22Rv1 (cell line): ENCODE data around the gene MORN5.
A peak's percentile ranks its signal among the peaks of the same experiment; 100 is the strongest.

Experiments
- H3K27ac ChIP-seq: fragments of 450-650 bp; 2 replicates; pipeline ENCODE4 v1.5.1; 2017
- ZFX ChIP-seq: fragments of 450-650 bp; IDR thresholded peaks from 2 replicates; pipeline ENCODE4 v1.6.1; 2017; ENCODE audit warnings: antibody characterized with exemption, borderline replicate concordance
- TF ChIP-seq, protein P1 (sequence below): fragments of 450-650 bp; IDR thresholded peaks from 2 replicates; pipeline ENCODE4 v1.5.1; 2017; ENCODE audit warnings: mild to moderate bottlenecking

The MORN5 gene

DNA sequence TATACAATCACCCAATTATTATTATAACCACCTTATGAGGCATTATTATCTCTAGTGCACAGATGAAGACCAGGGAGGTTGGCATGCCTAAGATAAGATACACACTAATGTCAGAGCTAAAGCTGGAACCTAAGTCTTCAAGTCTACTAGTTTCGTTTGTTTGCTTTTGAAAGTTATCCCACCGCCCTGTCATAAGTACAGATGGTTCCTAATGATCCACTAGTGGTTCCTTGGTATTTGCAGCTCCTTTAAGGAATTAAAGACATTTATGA, 14.2 kb upstream of the MORN5 start:
- TF ChIP-seq, protein P1, sequence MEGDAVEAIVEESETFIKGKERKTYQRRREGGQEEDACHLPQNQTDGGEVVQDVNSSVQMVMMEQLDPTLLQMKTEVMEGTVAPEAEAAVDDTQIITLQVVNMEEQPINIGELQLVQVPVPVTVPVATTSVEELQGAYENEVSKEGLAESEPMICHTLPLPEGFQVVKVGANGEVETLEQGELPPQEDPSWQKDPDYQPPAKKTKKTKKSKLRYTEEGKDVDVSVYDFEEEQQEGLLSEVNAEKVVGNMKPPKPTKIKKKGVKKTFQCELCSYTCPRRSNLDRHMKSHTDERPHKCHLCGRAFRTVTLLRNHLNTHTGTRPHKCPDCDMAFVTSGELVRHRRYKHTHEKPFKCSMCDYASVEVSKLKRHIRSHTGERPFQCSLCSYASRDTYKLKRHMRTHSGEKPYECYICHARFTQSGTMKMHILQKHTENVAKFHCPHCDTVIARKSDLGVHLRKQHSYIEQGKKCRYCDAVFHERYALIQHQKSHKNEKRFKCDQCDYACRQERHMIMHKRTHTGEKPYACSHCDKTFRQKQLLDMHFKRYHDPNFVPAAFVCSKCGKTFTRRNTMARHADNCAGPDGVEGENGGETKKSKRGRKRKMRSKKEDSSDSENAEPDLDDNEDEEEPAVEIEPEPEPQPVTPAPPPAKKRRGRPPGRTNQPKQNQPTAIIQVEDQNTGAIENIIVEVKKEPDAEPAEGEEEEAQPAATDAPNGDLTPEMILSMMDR, result no peak
- TF ChIP-seq ZFX, result no peak
- H3K27ac ChIP-seq, result no peak overlapping the region

DNA sequence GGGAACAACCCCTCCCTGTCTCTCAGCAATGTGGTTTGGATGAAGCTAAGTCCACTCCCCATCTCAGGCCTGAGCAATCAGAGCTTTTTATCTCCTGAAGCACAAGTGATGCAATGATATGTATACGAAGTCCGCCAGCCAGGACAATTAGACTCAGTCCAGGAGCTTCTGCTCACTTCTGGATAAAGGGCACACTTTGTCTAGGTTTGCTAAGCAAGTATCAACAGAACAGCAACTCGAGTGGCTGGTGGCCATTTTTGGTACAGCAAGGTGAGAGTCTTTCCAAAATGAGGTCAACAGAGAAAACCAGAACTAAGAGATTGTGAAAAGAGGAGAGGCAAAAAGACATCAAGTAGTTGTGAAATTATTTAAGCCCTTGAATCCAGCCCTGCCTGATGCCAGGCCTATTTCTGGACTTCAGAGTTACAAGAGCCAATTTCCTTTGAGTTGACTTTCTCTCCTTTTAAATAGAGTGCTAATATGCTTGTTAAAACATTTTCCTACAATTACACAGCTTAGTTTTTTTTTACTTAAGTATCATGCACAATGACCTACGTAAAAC, 8.4 kb upstream of the MORN5 start:
- TF ChIP-seq, protein P1, result no peak
- no peak for TF ChIP-seq ZFX
- H3K27ac ChIP-seq, result no peak overlapping the region

DNA sequence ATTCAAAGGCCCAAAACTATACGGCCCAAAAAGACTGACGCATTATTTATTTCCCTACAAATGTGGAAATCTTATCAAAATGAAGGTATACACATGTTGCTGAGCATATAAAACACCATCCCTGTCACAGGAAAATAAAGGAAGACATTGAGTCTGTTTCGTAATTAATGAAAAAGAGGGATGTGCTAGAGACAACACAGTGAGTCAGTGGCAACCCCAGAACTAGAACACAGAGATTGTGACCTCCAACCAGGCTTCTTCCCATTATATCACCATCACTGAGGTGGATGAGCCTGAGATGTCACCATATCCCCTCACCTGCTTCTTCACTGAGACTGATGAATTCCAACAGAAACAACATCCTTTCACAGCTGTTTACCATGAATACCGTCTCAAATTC, 3.9 kb upstream of the MORN5 start:
- H3K27ac ChIP-seq, result no peak overlapping the region
- TF ChIP-seq, protein P1, result no peak
- TF ChIP-seq ZFX, result no peak

DNA sequence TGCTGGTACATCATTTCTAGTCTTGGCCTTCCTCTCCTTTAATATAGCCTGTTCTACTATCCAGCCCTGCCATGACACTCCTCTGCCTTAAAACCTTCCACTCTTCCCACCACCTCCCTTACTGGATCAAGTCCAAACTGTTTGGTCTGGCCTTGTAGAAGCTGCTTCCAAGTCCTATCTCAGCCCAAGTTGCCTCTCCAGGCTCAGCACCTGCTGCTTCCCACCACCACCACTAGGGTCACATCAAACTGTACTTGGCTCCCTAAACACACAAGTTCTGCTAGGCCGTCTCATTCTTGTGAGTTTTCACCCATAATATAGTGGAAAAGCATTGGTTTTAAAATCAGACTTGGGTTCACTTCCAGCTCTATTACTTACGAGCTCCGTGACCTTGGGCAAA, 1.5 kb upstream of the MORN5 start:
- TF ChIP-seq, protein P1, result peak; percentile 54
- no peak for TF ChIP-seq ZFX
- H3K27ac ChIP-seq, result no peak overlapping the region

DNA sequence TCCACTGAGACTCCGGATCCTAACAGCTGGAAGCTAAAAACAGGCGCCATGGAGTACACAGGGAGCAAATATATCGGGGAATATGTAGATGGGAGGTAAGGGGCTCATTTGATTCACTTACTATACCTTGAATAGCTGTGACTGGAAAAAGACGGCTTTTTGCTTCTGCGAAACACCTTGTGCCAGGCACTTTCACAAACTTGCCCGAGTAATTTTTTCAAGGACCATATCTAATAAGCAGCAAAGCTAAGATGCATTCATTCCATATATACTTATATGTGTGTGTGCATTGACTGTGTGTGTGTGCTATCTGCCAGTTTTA, 178 bp downstream of the MORN5 start:
- TF ChIP-seq, protein P1, result no peak
- no peak for TF ChIP-seq ZFX
- H3K27ac ChIP-seq, result peak overlapping the region; percentile 53; the same call in 1 of the 2 replicates

DNA sequence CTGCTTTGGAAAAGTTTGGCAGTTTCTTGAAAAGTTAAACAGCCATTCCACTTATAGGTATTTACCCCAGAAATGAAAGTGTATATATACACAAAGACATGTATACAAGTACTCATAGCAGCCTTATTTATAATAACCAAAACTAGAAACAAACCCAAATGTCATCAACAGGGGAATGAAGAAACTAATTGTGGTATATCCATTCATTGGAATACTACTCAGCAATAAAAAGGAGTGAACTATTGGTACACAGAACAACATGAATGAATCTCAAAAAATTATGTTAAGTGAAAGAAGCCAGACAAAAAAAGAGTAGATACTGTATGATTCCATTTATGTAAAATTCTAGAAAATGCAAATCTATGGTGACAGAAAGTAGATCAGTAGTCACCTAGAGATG, 2.7 kb downstream of the MORN5 start:
- TF ChIP-seq, protein P1, result no peak
- no peak for TF ChIP-seq ZFX
- no peak overlapping the region for H3K27ac ChIP-seq

DNA sequence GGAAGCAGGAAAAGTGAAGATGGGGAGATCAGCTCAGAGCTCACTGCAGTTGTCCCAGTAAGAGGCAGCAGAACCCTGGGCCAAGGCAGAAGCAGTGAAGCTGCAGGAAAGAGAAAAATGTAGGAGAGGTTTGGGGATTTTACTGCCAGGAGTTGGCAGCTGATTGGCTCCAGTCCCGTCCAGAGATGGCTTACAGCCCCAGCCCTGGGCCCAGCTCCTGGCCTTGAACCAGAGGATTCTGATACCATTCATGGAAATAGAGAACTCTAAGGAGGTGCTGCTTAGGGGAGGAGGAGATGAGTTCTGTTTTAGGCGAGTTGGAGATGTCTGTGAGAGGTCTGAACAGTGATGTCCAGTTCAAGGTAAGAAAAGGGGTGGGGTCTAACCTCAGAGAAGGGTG, 4.6 kb downstream of the MORN5 start:
- H3K27ac ChIP-seq, result no peak overlapping the region
- TF ChIP-seq, protein P1, result no peak
- no peak for TF ChIP-seq ZFX
